ENCODE data around the gene IL17RE.

IL17RE gene

GRCh38 chr3:9888540-9888939, 14.1 kb upstream of the IL17RE start:
- H3K27me3 ChIP-seq (ENCODE audit: insufficient read depth, poor library complexity, severe bottlenecking) = no peaks in the 10 kb centered on the region
- DNase-seq (ENCODE audit: low read depth in 1 of 2, low spot score in 1 of 2) = no peak
- TF ChIP-seq POLR2AphosphoS5 (IDR thresholded peaks at IDR 0.05; ENCODE audit: low read depth) (no peak), REST (IDR thresholded peaks at IDR 0.05; ENCODE audit: insufficient replicate concordance, low read depth) (no peak), GABPA (IDR thresholded peaks at IDR 0.05; ENCODE audit: low read depth) (no peak), CTCF (IDR thresholded peaks at IDR 0.05; ENCODE audit: insufficient read depth, low read length) (no peak), SPI1 (IDR thresholded peaks at IDR 0.05; ENCODE audit: borderline replicate concordance, low read depth) (no peak)
- H3K4me3 ChIP-seq (replicated peaks; ENCODE audit: insufficient read depth, low read length) = no peak overlapping the region
- H3K27ac ChIP-seq (replicated peaks) = no peak overlapping the region

- TF ChIP-seq POLR2AphosphoS5 (IDR thresholded peaks at IDR 0.05; ENCODE audit: low read depth) = no peak
- TF ChIP-seq CTCF (IDR thresholded peaks at IDR 0.05; ENCODE audit: insufficient read depth, low read length) = no peak
- TF ChIP-seq GABPA (IDR thresholded peaks at IDR 0.05; ENCODE audit: low read depth) = no peak
- DNase-seq (ENCODE audit: low read depth in 1 of 2, low spot score in 1 of 2) = no peak
Measured at GRCh38 chr3:9889405-9889804, 13.2 kb upstream of the IL17RE start.

DNA sequence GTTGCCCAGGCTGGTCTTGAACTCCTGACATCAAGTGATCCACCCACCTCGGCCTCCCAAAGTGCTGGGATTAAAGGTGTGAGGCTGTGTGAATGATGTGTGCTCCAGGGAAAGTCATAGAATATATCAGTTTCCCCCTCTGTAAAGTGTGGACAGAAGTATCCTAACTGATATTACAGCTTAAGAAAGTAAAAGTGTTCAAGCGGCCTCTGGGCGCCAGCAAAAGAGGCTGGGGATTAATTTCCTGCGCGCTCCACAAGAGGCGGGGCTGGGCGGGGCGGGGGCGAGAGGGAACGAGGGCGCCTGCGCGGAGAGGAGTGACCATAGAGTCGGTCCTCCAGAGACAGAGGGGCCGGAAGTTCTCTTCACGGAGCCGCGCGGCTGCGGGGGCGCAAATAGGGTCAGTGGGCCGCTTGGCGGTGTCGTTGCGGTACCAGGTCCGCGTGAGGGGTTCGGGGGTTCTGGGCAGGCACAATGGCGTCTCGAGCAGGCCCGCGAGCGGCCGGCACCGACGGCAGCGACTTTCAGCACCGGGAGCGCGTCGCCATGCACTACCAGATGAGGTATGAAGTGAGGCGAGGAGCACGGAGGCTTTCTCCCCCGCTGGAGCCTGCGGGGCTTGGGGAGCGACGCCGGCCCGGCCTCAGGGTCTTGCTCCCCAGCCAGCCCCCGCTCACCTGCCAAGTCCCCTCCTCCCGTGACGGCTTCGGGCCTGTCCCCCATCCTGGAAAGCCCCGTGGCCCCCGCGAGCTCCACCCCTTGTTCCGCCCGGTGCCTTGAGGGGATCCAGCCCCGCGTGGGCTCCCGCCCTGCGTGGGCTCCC, 12.2 kb upstream of the IL17RE start, which contains the start of gene JAGN1:
Gene JAGN1, plus strand, starts transcription at position 362 of the 823 bp plus-strand sequence. Its CDS starts 113 bp downstream, at position 475.
- H3K27me3 ChIP-seq (ENCODE audit: insufficient read depth, poor library complexity, severe bottlenecking) = no peaks in the 10 kb centered on the region
- DNase-seq (ENCODE audit: low read depth in 1 of 2, low spot score in 1 of 2) = peak; percentile 83 to 86
- TF ChIP-seq GABPA (IDR thresholded peaks at IDR 0.05; ENCODE audit: low read depth) (peak; percentile 72), POLR2AphosphoS5 (IDR thresholded peaks at IDR 0.05; ENCODE audit: low read depth) (peak; percentile 94), REST (IDR thresholded peaks at IDR 0.05; ENCODE audit: insufficient replicate concordance, low read depth) (peak; percentile 68), CTCF (IDR thresholded peaks at IDR 0.05; ENCODE audit: insufficient read depth, low read length) (no peak), SPI1 (IDR thresholded peaks at IDR 0.05; ENCODE audit: borderline replicate concordance, low read depth) (no peak)
- peak within 1 kb of the TSS; percentile 96 for H3K27ac ChIP-seq (replicated peaks)
- H3K4me3 ChIP-seq (replicated peaks; ENCODE audit: insufficient read depth, low read length) = peak within 1 kb of the TSS; percentile 84

More at GRCh38 chr3:9889405-9889804, 13.2 kb upstream of the IL17RE start:
- no peak overlapping the region; the same call in 1 of the 2 replicates for H3K27ac ChIP-seq (replicated peaks)
- H3K27me3 ChIP-seq (ENCODE audit: insufficient read depth, poor library complexity, severe bottlenecking) = no peaks in the 10 kb centered on the region
- H3K4me3 ChIP-seq (replicated peaks; ENCODE audit: insufficient read depth, low read length) = no peak overlapping the region

Data from HL-60 (cell line).